GM19043 (cell line): ENCODE results near the gene ARL15.

Experiments
- ATAC-seq: cut with Tn5 transposase; IDR thresholded peaks from one replicate; pipeline ENCODE4 v1.9.1; 2021; ENCODE audit warnings: low read depth; ENCODE audit not compliant: unreplicated experiment

ARL15 gene

GRCh38 chr5:53962306-53962705 is 348.1 kb downstream of the ARL15 start:
- no peak for ATAC-seq

DNA sequence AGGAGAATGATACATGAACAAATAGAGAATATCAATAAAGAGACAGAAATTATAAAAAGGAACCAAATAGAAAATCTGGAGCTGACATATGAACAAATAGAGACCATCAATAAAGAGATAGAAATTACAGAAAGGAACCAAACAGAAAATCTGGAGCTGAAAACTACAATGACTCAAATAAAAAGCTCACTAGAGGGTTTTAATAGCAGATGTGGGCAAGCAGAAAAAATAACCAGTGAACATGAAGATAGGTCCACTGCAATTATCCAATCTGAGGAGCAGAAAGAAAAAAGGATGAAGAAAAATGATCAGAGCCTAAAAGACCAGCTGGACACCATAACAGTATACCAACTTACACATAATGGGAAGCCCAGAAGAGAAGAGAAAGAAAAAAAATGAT is 353.7 kb downstream of the ARL15 start:
- no peak for ATAC-seq

DNA sequence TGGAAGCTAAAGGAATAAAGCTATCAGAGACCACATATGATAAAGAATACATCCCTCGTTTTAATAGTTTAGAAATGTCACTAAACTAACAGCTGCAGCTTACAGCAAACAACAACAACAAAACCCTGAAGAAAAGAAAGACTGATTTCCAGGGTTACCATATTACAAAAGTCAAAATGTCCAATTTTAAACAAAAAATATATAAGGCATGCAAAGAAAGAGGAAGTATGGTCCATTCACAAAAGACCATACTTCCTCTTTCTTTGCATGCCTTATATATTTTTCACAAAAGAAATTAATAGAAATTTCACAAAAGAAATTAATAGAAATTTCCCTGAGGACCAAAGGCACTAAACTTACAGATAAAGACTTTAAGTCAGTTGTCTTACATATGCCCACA is 354.2 kb downstream of the ARL15 start:
- ATAC-seq: no peak

DNA sequence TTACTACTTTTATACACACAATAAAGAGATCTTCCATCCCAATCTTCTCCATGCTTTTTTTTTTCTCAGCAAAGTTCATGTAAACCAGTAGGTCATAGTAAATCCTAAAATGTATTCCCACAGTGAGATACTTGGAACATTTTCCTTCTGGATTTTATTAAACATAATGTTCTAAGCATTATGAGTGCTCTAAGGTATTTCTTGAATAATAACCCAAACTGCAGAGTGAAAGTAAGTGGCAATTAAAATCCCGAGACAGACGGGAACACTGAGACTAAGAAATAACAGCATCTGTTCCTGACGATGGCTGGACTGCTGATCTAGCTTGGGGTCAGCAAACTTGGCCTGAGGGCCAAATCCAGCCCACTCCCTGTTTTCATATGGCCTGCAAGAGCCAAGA is 359.8 kb downstream of the ARL15 start:
- no peak for ATAC-seq

DNA sequence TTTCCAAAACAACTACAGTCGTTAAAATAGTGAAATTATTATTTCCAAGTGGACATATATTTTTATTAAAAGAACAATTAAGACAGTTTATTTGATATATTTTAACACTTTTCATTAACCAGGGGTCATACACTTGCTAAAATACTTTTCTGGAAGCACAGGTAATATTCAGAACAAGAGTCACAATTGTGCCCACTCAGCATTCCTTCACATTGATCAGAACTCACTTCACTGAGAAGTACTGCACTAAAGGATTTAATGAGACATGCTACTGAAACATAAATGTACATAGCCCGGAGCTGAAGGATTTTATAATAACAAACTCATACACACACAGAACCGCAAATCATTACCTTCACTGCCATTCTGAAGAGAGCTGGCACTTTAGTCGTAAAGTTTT is 361.8 kb downstream of the ARL15 start:
- ATAC-seq: no peak

GRCh38 chr5:53946405-53947100 is 363.8 kb downstream of the ARL15 start:
- no peak for ATAC-seq

DNA sequence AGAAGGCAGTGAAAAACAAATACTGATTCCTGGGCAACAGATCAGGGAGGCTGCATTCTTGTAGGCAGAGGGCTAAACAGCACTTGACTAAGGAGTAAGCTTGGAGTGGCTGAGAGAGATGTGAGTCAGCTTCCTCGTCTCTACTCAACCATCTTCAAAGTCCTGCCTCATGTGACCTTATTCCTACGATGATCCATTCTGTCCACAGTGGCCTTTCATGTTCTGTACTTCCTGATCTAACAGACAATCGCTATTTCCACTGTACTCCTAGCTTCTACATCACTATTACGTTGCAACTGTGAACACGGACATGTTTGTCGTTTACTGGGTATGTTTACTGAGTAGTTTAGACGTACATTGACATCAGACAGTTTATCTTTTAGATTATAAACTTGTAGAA is 365.4 kb downstream of the ARL15 start:
- no peak for ATAC-seq

DNA sequence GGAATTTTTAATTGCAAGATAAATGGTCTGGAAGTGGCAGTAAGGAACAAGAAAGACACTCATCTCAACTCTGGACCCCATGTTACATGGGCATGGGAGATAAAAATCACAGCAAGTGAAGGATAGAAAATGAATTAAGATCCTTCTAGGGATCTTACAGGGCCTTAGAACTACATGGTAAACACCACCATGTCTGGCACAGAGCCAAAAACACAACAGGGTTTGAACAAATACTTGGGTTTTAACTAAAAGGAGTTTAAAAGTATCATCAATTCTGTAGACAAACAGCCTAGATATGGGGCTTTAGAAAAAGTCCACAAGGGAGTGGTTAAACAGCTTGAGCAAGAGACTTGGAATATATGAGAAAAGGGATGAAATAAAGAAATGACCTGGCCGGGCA is 366.4 kb downstream of the ARL15 start:
- ATAC-seq: no peak

DNA sequence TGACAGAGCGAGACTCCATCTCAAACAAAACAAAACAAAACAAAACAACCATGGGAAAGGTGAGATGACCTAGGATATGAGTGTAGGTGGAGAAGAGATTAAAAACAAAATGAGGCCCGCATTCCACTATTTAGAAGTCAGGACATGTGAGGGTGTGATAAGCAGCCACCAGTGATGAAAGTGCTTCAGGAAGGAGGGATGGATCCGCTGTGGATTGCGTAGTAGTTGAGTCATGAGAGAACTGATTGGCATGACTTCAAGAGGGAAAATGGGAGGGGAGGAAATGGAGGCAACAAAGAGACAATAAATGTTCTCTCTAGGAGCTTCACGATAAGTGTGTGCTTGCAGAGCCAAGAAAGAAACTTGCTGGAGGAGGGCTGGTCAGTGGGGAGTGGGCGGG is 367.6 kb downstream of the ARL15 start:
- ATAC-seq: no peak

GRCh38 chr5:53940921-53941320 is 369.5 kb downstream of the ARL15 start:
- no peak for ATAC-seq

DNA sequence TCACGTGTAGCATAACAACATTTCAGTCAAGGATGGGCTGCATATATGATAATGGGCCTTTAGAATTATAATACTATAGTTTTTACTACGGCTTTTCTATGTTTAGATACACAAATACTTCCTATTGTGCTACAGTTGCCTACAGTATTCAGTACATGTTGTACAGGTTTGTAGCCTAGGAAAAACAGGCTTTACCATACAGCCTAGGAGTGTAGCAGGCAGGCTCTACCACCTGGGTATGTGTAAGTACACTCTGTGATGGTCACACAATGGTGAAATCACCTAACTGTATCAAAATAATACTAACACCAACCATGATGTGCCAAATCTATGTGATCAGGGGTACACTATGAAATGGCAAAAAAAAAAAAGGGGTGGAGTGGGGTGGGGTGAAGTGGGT is 372.9 kb downstream of the ARL15 start:
- no peak for ATAC-seq

GRCh38 chr5:53936481-53937352 is 373.7 kb downstream of the ARL15 start:
- ATAC-seq: no peak

- no peak for ATAC-seq
Measured at GRCh38 chr5:53934151-53934820, 376.1 kb downstream of the ARL15 start.

DNA sequence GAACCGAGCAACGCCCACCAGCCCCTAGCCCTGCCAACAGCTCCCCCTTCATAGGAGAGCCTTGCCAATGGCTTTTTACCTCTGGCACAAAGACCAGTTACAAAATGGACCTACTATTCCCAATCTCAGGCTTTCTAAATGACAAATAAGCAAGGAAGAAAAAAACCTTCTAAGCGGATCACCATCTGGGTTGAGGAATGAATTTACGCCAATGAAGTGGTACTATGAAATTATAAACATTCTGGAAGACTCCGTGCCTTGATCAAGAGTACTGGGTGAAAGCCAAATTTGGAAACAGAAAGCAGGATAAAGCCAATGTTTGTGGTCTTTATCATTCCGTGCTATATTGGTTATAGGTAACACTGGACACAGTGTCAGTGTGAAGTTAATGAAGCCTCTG is 378.0 kb downstream of the ARL15 start:
- no peak for ATAC-seq

DNA sequence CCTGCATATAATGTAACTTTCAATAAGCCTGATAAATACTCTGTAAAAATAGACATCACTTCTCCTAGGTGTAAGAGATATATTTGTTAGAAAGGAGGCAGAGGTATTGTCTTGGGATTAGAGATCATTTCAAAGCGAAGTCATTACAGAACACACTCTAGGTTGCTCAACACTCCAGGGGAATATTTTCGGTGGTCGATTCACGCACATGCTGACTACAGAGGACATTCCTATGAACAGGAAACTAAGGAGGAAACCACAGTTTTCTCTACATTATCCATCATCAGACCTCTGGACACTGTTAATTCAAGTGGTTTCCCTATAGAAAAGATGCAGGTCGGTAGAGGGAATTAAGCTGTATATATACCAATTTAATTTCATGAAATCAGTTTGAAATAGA is 379.9 kb downstream of the ARL15 start:
- no peak for ATAC-seq

DNA sequence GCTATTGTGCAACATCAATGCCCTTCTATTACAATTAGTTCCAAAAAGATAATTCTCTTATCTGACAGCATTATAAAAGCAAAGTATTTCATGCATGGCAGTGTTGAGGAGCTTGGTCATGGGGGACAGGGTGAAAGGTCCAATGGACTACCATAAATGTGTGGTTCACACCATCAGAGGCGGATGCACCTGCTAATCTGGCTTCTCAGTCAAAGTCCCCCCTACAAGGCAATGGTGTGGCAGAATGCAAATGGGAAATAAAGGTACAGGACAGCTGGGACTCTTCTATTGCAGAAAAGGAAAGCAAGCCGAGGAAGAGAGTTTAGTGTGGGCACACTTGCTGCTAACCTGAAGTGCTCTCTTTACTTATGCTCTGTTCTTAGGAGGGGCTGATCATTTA is 380.8 kb downstream of the ARL15 start:
- ATAC-seq: no peak

GRCh38 chr5:53929152-53929551 is 381.2 kb downstream of the ARL15 start:
- ATAC-seq: no peak

DNA sequence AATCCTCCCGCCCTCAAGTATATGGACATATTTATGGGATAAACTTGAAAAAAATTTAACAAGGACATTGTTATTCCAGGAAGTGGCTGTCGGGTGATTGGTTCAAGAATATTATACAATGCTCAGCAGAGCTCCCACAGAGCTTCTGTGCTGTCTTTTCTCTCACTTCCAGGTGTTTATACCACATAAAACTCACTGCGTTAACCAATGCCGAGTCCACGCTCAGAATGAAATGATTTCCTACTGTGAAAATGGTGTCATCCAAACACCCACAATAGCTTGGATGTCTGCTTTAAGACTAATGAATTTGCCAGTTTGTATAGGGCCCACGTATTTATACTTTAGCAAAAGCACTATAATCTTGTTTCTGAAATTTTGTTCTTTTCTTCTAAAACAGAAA is 381.7 kb downstream of the ARL15 start:
- ATAC-seq: no peak

DNA sequence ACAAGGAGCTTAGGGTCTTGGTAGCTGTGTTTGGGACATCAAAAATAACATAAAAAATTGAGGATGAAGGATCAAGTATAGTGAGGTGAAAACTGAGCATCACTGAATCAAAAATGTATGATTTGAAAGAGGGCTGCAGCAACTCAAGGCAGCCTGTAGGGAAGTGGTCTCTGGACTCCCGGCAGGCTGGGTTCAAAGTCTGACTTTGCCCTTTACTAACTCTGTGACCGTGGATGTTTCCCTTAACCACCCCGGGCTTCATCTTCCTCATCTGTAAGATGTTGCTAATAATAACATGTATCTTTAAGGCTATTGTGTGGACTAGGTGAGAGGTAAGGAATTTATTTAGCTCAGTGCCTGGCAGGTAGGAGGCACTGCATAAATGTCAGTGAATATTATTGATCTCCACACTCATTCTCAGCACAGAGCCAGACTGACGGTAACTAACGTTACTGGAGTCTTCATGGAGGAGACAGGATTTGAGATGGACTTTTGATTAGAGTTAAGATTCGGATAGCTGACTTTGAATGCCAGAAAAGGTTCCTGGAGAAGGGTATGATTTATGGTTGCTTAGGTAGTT is 382.6 kb downstream of the ARL15 start:
- ATAC-seq: no peak

- no peak for ATAC-seq
Measured at GRCh38 chr5:53926026-53926425, 384.3 kb downstream of the ARL15 start.

DNA sequence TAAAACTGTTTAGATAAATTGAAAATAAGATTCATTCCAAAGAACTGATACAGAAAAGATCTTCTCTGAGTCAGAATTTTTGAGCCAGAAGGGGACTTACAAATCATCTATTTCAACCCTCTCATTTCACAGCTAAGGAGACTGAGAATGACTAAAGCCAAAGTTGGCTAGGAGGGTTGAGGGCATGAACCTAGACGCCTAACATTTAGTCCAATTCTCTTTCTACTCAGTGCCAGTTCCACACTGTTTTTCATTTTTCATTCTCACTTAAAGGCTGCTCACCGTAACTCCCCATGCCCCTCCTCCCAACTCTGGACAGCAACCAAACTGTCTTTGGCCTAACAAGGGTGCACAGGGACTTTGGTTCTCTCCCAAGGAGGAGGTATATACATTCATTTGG is 386.0 kb downstream of the ARL15 start:
- ATAC-seq: no peak
